Measurements from ENCODE around the gene TSPAN14. TPM values are rescaled to one million over a fixed set of nuclear protein-coding genes. Genes with fewer than 3 reads are reported as not detected.

The TSPAN14 gene
- total RNA-seq, 4 donors from 2014 or later: 61.6 to 83.4 (median 77.9) TPM

DNA sequence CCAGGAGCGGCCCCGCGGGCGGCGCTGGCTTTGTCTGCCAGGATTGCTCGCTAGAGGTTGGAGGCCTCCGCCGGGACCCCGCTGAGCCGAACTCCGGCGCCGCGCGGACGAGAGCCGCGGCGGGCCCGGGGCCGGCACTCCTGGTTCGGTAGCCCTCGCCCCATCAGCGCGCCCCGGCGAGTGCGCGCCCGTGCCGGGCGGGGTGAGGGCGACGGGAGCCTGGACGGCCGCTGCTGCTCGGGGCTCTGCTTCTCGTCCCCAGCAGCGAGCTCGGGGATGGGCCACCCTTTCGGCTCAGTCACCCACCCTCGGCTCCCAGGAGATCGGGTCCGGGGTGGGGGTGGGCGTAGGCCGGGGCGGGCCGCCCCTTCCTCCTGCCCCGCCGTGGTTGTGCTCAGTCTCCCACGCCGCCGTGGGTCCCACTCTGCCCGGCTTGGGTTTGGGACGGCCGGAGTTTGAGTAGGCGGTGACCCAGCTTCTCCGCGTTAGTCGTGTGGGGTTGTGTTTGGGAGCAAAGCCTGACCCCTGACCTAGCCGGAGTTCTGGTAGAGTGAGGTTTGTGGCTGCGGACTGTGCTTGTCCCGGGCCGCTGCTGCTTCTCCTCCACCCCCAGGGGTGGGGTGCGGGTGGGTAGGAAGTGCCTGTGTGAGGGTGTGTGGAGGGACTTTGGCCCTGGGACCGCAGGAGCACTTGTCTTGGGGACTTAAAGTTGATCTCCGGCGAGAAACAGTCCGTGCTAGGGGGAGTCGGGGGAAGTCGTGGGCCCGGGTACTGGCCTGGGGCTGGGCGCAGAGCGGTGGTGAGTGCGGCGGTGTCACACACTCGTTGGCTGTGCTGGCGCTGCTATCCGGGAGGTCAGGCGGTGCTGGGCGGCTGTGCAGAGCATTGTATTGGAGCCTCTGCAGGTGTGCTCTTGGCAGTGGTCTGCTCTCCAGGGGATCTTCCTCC, 677 bp downstream of the TSPAN14 start:
- intact Hi-C loops (cut with DNase I): no loop called here
- Histone ChIP-seq H3K27ac (peak overlapping the region; percentile 99), H3K9me3 (no peaks in the 10 kb centered on the region), H3K27me3 (no peaks in the 10 kb centered on the region), H3K4me3 (replicated peaks in 1 of 3) (peak overlapping the region; percentile 87 to 96 (median 92)), H3K36me3 (peaks cover 0 to 6% of the 10 kb centered on the region in 2 donors), H3K4me1 (peaks cover 59 to 61% of the 10 kb centered on the region in 2 donors)
- TF ChIP-seq POLR2A (IDR thresholded peaks at IDR 0.05): peak in 1 of 2 donors; percentile 62
- TF ChIP-seq, protein P1, sequence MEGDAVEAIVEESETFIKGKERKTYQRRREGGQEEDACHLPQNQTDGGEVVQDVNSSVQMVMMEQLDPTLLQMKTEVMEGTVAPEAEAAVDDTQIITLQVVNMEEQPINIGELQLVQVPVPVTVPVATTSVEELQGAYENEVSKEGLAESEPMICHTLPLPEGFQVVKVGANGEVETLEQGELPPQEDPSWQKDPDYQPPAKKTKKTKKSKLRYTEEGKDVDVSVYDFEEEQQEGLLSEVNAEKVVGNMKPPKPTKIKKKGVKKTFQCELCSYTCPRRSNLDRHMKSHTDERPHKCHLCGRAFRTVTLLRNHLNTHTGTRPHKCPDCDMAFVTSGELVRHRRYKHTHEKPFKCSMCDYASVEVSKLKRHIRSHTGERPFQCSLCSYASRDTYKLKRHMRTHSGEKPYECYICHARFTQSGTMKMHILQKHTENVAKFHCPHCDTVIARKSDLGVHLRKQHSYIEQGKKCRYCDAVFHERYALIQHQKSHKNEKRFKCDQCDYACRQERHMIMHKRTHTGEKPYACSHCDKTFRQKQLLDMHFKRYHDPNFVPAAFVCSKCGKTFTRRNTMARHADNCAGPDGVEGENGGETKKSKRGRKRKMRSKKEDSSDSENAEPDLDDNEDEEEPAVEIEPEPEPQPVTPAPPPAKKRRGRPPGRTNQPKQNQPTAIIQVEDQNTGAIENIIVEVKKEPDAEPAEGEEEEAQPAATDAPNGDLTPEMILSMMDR (IDR thresholded peaks at IDR 0.05): no peak
- peak; percentile 79 to 84 for DNase-seq
- WGBS, 2 donors: 0 to 2% methylated on average over 2 to 9 of the region's 81 CpGs

DNA sequence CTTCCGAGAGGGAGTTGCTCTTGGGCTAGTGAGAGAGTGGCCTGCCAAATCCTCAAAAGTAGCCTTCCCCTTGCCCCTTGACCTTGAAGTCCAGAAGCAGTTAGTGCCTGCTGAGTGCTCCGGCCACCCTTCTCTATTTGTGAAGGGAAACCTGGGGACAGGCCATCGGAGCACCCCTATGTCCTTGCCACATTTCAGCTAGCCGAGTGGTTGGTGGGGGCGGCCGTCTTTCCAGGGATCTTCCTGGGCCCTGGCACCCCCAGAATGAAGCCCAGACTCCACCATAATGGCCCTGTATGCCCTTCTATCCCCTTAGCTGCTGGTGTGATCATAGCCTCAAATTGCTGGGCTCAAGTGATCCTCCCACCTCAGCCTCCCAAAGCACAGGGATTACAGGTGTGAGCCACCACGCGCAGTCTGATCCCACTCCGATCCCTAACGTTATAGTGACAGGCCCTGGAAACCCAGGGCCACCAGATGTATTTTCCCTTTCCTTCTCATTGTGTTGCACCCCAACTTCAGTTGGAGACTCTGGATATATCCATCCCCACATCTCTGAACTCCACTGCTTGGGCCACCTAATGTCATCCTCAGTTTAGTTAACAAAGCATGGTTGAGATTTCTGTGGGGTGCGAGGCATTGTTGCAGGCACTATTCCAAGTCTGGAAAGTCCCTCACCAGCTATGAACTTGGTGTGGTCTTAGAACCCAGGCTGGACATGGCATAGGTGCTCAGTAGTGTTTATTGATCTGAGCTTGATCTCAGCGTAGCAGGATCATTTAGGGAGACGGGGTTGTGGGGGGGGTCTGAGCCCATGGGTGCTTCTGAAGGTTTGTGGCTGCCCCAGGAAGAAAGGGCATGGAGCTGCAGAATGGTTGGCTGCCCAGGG, 1.6 kb downstream of the TSPAN14 start:
- no peaks in the 10 kb centered on the region for H3K9me3 ChIP-seq
- intact Hi-C loops (cut with DNase I): no loop called here
- TF ChIP-seq, protein P1 (IDR thresholded peaks at IDR 0.05): no peak
- TF ChIP-seq POLR2A (IDR thresholded peaks at IDR 0.05): no peak

DNA sequence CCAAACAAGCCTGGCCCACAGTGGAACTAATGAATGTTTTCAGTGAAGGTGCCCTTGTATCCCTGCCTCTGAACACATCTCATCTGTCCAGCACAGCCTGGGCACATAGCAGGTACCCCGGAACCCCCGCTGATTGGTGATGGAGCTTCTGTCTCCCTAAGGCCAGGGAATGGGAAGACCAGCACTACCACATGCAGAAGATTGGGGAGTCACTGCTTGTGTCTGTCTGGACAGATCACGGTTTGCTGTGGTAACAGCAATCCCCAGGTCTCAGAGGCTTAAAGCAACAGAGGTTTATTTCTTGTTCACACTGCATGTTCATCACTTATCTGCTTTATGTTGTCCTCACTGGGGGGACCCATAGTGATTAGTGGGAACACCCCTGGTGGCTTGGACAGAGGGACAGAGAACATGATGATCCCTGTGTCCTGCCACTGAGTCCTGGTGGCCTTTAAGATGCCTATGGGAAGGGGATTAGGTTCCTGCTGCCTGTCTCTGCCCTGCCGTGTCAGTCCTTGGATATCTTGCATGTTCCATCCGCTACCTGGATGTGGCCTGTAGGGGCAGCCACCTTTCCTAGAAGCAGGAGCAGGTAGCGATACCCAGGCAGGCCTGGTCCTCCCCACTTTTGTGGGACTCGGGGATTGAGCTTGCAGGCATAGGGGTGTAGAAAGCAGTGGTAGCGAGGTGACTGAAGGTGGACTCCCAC, 3.6 kb downstream of the TSPAN14 start:
- peak in 1 of 2 donors; percentile 1 for DNase-seq
- H3K4me3 ChIP-seq (replicated peaks in 1 of 3): no peak overlapping the region
- peak overlapping the region; percentile 64 to 99 (median 93) for H3K27ac ChIP-seq
- peaks cover 0 to 6% of the 10 kb centered on the region in 2 donors for H3K36me3 ChIP-seq
- TF ChIP-seq POLR2A (IDR thresholded peaks at IDR 0.05): no peak
- TF ChIP-seq, protein P1 (IDR thresholded peaks at IDR 0.05): peak in 1 of 6 experiments; percentile 20
- H3K9me3 ChIP-seq: no peaks in the 10 kb centered on the region
- no peaks in the 10 kb centered on the region for H3K27me3 ChIP-seq
- H3K4me1 ChIP-seq: peaks cover 80 to 83% of the 10 kb centered on the region in 2 donors
- intact Hi-C loops (cut with DNase I): no loop called here
- WGBS, 2 donors: 80 to 82% methylated on average over 8 of the region's 8 CpGs

More for the DNA sequence above, 1.6 kb downstream of the TSPAN14 start:
- H3K27me3 ChIP-seq: no peaks in the 10 kb centered on the region
- peak overlapping the region; percentile 99 for H3K27ac ChIP-seq
- WGBS, 2 donors: 54 to 57% methylated on average over 11 to 13 of the region's 13 CpGs
- H3K4me3 ChIP-seq (replicated peaks in 1 of 3): peak overlapping the region; percentile 87 to 96 (median 92)
- H3K36me3 ChIP-seq: peaks cover 0 to 6% of the 10 kb centered on the region in 2 donors
- DNase-seq: no peak
- peaks cover 66 to 68% of the 10 kb centered on the region in 2 donors for H3K4me1 ChIP-seq

DNA sequence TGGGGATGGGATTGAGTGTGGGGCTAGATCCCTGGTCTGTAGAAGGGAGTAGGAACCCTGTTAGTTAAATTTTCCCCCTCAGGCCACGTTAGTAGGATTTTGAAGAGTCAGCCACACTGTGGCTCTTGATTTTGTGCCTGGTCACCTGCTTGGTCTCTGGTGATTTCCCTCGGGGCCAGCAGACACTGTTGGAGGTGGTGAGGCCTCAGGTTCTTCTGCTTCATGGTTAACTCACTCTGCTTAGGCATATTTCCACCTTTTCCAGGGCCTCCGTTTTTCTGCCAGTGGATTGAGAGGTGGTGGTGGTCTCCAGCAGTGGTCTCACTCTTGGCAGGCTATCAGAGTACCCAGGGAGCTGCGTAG, 4.1 kb downstream of the TSPAN14 start:
- no peak for DNase-seq
- intact Hi-C loops (cut with DNase I): no loop called here

More for the DNA sequence above, 4.1 kb downstream of the TSPAN14 start:
- peak overlapping the region; percentile 64 to 99 (median 93) for H3K27ac ChIP-seq
- H3K36me3 ChIP-seq: peaks cover 0 to 6% of the 10 kb centered on the region in 2 donors
- no peak for TF ChIP-seq POLR2A (IDR thresholded peaks at IDR 0.05)
- TF ChIP-seq, protein P1 (IDR thresholded peaks at IDR 0.05): no peak
- H3K4me3 ChIP-seq (replicated peaks in 1 of 3): no peak overlapping the region
- peaks cover 80 to 83% of the 10 kb centered on the region in 2 donors for H3K4me1 ChIP-seq
- no peaks in the 10 kb centered on the region for H3K9me3 ChIP-seq
- H3K27me3 ChIP-seq: no peaks in the 10 kb centered on the region
- WGBS, 2 donors: 38 to 41% methylated on average over 4 of the region's 4 CpGs
